Fibroblast of pulmonary artery (primary cell): ENCODE results near the gene ITIH1.

ENCODE experiments used
- DNase-seq: peaks from one replicate; pipeline ENCODE4 v3.0.0-alpha.2; 2010; ENCODE audit warnings: low read depth
- H3K4me3 ChIP-seq: replicated peaks from 2 replicates; pipeline ENCODE4 v1.5.1; 2011; ENCODE audit warnings: low read depth, mild to moderate bottlenecking, control low read depth, low read length, moderate library complexity
- CTCF ChIP-seq: IDR thresholded peaks from 2 replicates; pipeline ENCODE4 v1.5.1; 2011; ENCODE audit warnings: mild to moderate bottlenecking, control low read depth, low read length, inconsistent platforms; ENCODE audit errors: missing control alignments

The ITIH1 gene

DNA sequence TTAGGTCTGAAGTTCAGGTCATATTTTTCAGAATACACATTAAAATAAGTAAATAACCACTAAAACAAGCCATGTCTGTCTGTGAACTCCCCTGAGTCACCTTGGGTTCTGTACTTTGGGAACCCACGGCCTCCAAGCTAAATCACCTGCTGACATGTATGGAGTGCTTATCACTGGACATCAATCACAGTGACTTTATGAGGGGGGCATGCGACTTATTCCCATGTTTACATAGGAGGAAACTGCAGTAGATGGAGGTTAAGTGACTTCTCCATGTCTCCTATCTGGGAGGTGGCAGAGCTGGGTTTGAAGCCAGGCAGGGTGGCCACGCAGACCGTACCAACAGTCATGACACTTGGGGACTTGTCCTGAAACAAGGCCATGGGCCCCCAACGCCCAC is 45.0 kb downstream of the ITIH1 start:
- no peak for DNase-seq
- TF ChIP-seq CTCF = no peak
- no peak overlapping the region for H3K4me3 ChIP-seq

- TF ChIP-seq CTCF = no peak
- H3K4me3 ChIP-seq = no peak overlapping the region
- no peak for DNase-seq
These were observed 46.6 kb downstream of the ITIH1 start for GRCh38 chr3:52824037-52824436.

DNA sequence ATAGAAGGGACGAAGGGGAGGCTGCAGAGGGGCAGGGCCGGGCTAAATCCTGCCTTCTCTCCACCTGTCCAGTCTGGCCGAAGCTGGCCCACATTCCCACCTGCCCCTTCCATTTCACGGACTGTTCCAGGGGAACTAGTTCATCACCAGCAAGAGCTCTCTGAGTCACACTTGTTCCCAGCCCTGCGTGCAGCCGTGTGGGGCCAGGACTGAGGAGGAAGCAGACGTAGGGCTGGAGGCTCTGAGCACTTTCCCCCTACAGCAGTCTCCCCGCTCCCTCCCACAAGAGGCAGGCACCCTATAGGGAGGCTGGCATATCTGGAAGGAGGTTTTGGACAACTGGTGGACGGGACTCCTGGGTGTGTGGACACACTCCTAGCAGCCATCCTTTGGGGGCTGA is 50.0 kb downstream of the ITIH1 start:
- peak; percentile 24 for DNase-seq

GRCh38 chr3:52827866-52828376 is 50.5 kb downstream of the ITIH1 start:
- no peak overlapping the region for H3K4me3 ChIP-seq
- no peak for DNase-seq
- TF ChIP-seq CTCF = no peak

More for the DNA sequence above, 50.0 kb downstream of the ITIH1 start:
- TF ChIP-seq CTCF = no peak
- H3K4me3 ChIP-seq = no peak overlapping the region

DNA sequence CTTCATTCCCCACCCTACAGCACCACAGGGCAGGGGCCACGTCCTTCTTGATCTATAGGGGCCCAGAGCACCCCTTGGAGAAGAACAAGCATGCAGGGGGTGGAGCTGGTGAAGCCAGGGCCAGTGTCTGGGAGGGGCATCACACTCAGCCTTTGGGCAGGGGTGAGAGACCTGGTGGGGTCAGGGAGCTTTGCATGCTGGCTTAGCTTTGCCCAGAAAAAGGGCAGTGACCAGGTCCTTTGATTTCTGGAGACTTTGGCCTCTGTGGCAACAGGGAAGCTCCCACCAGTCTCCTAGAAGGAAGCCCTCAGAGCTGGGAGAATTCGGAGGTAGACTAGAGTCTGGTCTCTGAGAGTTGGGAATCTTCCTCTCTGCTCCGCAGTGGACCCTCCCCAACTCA is 52.1 kb downstream of the ITIH1 start:
- H3K4me3 ChIP-seq = no peak overlapping the region
- no peak for TF ChIP-seq CTCF
- DNase-seq = no peak

- H3K4me3 ChIP-seq = no peak overlapping the region
- TF ChIP-seq CTCF = no peak
- DNase-seq = no peak
These were observed 52.6 kb downstream of the ITIH1 start for GRCh38 chr3:52829906-52830463.
